KMS-11 (cell line): ENCODE measurements around the gene DTX3L.

ENCODE experiments used
- H2AFZ ChIP-seq: fragments of 200-600 bp; sonication (generic); 2 replicates; pipeline ENCODE4 v1.6.1; 2016; ENCODE audit warnings: antibody characterized with exemption, mixed run types, low read depth
- H3K27ac ChIP-seq: fragments of 200-600 bp; sonication (generic); 2 replicates; pipeline ENCODE4 v1.6.1; 2016; ENCODE audit warnings: mild to moderate bottlenecking, mixed run types
- H3K27me3 ChIP-seq: fragments of 200-600 bp; sonication (generic); 2 replicates; pipeline ENCODE4 v1.6.1; 2017; ENCODE audit warnings: mild to moderate bottlenecking, low read depth, mixed run types, moderate library complexity; ENCODE audit not compliant: insufficient read depth
- H3K36me3 ChIP-seq: fragments of 200-600 bp; sonication (generic); 2 replicates; pipeline ENCODE4 v1.6.1; 2017; ENCODE audit warnings: mild to moderate bottlenecking, mixed run types; ENCODE audit not compliant: insufficient read depth
- H3K4me1 ChIP-seq: fragments of 200-600 bp; sonication (generic); 2 replicates; pipeline ENCODE4 v1.6.1; 2016; ENCODE audit warnings: mild to moderate bottlenecking, low read depth, mixed run types; ENCODE audit not compliant: poor library complexity, severe bottlenecking
- H3K4me2 ChIP-seq: fragments of 200-600 bp; sonication (generic); 2 replicates; pipeline ENCODE4 v1.7.0; 2016; ENCODE audit warnings: mild to moderate bottlenecking, mixed run types
- H3K4me3 ChIP-seq: fragments of 200-600 bp; sonication (generic); IDR thresholded peaks from 2 replicates; pipeline ENCODE4 v1.6.1; 2017; ENCODE audit warnings: low read depth, low read length, mixed read lengths; ENCODE audit not compliant: insufficient read depth
- H3K79me2 ChIP-seq: fragments of 200-600 bp; sonication (generic); 2 replicates; pipeline ENCODE4 v1.6.1; 2016; ENCODE audit warnings: low read depth, mixed run types; ENCODE audit not compliant: insufficient read depth
- H3K9ac ChIP-seq: fragments of 200-600 bp; sonication (generic); 2 replicates; pipeline ENCODE4 v1.6.1; 2016; ENCODE audit warnings: mild to moderate bottlenecking, mixed run types
- H4K20me1 ChIP-seq: fragments of 200-600 bp; sonication (generic); 2 replicates; pipeline ENCODE4 v1.6.1; 2016; ENCODE audit warnings: mild to moderate bottlenecking, mixed run types; ENCODE audit not compliant: insufficient read depth
- CTCF ChIP-seq: fragments of 200-600 bp; sonication (generic); conservative IDR thresholded peaks from 2 replicates; pipeline ENCODE4 v1.6.1; 2017; ENCODE audit warnings: low read depth, mild to moderate bottlenecking, antibody characterized with exemption, low read length, moderate library complexity, mixed read lengths

DTX3L gene

GRCh38 chr3:122564155-122564912 is at the start of gene DTX3L, which contains the start of gene PARP9:
Gene DTX3L, plus strand, starts transcription at chr3:122564338. Its CDS starts 89 bp downstream, at chr3:122564427.
Gene PARP9, minus strand, starts transcription at chr3:122564300. Its CDS starts 4,680 bp downstream, at chr3:122559620.
- Histone ChIP-seq H3K4me1 (peaks cover 11% of the 10 kb centered on the region), H2AFZ (peak within 1 kb of the TSS; percentile 96), H3K27me3 (no peaks in the 10 kb centered on the region), H4K20me1 (no peaks in the 10 kb centered on the region), H3K4me2 (peak within 1 kb of the TSS; percentile 89), H3K9ac (peak within 1 kb of the TSS; percentile 91), H3K27ac (peak within 1 kb of the TSS; percentile 29; the same call in 1 of the 2 replicates), H3K36me3 (no peaks in the 10 kb centered on the region), H3K4me3 (peak within 1 kb of the TSS; percentile 98), H3K79me2 (no peaks in the 10 kb centered on the region; the same call in 1 of the 2 replicates)
- no peak for TF ChIP-seq CTCF

DNA sequence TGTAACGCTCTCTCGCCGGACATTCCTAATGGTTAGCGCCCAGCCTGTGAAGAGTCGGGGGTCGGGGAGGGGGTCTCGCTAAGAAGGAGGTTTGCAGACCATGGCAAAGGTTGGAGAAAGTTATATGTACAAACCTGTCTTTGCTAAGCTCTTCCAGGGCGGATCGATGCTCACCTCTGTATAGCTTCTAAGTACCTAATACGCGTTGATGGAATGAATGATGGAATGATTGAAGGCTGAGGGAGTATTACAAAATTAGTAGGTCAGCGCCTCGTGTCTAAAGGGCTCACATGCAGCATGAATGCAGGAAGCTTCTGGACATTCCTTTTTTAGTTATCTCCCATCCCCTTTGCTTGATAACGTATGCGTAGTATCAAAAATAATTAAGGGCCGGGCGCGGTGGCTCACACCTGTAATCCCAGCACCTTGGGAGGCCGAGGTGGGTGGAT is 49.1 kb upstream of the DTX3L start:
- Histone ChIP-seq H3K4me3 (no peak overlapping the region), H4K20me1 (peaks cover 32% of the 10 kb centered on the region), H3K36me3 (no peaks in the 10 kb centered on the region), H3K4me1 (peaks cover 11% of the 10 kb centered on the region), H3K79me2 (peaks cover 39% of the 10 kb centered on the region), H3K27me3 (no peaks in the 10 kb centered on the region), H3K9ac (peak overlapping the region; percentile 91; the same call in 1 of the 2 replicates), H2AFZ (peak overlapping the region; percentile 61), H3K4me2 (peak overlapping the region; percentile 66), H3K27ac (peak overlapping the region; percentile 89)
- no peak for TF ChIP-seq CTCF

DNA sequence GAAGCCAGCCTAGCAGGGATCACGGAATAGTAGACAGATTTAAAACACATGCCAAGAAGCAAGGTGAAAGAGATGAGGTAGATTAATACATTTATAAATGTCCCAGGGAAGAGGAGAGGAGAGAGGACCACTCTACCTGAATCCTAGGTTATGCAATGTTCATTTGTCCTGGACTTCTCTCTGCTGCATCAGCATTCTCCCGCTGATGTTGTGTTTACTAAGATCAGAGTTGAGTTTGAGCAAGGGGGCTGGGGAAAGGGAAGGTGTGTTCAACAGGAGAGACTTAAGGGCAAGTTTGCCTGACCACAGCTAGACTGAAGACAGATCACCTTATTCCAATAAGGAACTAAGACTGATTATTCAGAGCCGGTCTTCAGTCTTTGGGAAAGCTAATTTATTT is 48.3 kb upstream of the DTX3L start:
- H3K4me2 ChIP-seq = no peak overlapping the region
- no peaks in the 10 kb centered on the region for H3K27me3 ChIP-seq
- no peak overlapping the region for H3K27ac ChIP-seq
- H3K79me2 ChIP-seq = peaks cover 31% of the 10 kb centered on the region
- peaks cover 31% of the 10 kb centered on the region for H4K20me1 ChIP-seq
- H2AFZ ChIP-seq = no peak overlapping the region
- peaks cover 11% of the 10 kb centered on the region for H3K4me1 ChIP-seq
- H3K9ac ChIP-seq = no peak overlapping the region
- H3K4me3 ChIP-seq = no peak overlapping the region
- TF ChIP-seq CTCF = no peak
- no peaks in the 10 kb centered on the region for H3K36me3 ChIP-seq

DNA sequence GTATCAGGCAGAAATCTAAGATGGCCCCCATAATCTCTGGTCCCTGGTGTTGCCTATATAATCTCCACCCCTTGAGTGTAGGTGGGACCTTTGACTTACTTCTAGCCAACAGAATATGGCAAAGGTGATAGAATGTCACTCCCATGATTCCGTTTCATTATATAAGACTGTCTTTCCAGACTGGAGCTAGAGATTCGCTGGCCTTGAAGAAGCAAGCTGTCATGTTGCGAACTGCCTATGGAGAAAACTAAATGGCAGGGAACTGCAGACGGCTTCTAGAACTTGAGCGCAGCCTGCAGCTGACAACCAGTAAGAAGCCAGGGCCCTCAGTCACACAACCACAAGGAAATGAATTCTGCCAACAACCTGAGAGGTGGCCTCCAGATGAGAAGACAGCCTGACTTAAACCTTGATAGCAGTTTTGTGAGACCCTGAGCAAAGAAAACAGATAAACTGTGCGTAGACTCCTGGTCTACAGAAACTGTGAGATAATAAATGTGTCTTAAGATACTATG is 47.2 kb upstream of the DTX3L start:
- H3K9ac ChIP-seq = no peak overlapping the region
- no peak overlapping the region for H2AFZ ChIP-seq
- TF ChIP-seq CTCF = no peak
- H3K4me2 ChIP-seq = no peak overlapping the region
- H3K4me1 ChIP-seq = peaks cover 11% of the 10 kb centered on the region
- H3K27ac ChIP-seq = no peak overlapping the region
- H4K20me1 ChIP-seq = peaks cover 21% of the 10 kb centered on the region
- H3K79me2 ChIP-seq = peaks cover 21% of the 10 kb centered on the region
- H3K4me3 ChIP-seq = no peak overlapping the region
- no peaks in the 10 kb centered on the region for H3K36me3 ChIP-seq
- no peaks in the 10 kb centered on the region for H3K27me3 ChIP-seq
